ENCODE results near the gene ERMARD. TPM values are rescaled to one million over a fixed set of nuclear protein-coding genes. Genes with fewer than 3 reads are reported as not detected.
A peak's percentile ranks its signal among the peaks of the same experiment; 100 is the strongest.

Gene ERMARD
- total RNA-seq, 3 donors from 2014 or later, result 16.6 to 25.2 (median 23.1) TPM

GRCh38 chr6:169827290-169827717 lies 75.9 kb downstream of the ERMARD start:
- ATAC-seq, result no peak
- no peaks in the 10 kb centered on the region for H3K36me3 ChIP-seq (ENCODE audit: low read depth)

DNA sequence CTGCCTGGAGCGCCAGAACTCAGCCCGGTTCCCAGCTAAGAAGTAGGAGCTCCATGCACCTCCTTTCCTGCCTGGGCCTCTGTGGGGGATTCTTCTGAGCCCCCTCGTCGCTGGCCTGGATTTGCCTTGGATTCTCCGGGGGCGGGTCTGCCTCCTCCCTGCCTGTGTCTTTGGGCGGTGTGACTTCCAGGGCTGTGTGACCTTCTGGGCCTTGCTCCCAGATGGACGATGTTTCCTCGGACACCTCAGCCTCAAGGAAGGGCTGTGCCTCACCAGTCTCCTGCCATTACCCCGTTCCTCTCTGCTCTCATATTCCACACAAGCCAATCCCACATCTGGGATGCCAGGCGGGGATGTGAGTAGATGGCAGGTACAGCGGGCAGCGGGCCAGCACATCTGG lies 76.8 kb downstream of the ERMARD start:
- TF ChIP-seq, protein P1, sequence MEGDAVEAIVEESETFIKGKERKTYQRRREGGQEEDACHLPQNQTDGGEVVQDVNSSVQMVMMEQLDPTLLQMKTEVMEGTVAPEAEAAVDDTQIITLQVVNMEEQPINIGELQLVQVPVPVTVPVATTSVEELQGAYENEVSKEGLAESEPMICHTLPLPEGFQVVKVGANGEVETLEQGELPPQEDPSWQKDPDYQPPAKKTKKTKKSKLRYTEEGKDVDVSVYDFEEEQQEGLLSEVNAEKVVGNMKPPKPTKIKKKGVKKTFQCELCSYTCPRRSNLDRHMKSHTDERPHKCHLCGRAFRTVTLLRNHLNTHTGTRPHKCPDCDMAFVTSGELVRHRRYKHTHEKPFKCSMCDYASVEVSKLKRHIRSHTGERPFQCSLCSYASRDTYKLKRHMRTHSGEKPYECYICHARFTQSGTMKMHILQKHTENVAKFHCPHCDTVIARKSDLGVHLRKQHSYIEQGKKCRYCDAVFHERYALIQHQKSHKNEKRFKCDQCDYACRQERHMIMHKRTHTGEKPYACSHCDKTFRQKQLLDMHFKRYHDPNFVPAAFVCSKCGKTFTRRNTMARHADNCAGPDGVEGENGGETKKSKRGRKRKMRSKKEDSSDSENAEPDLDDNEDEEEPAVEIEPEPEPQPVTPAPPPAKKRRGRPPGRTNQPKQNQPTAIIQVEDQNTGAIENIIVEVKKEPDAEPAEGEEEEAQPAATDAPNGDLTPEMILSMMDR (IDR thresholded peaks at IDR 0.05), result no peak
- intact Hi-C loops (cut with DNase I, micrococcal nuclease), result no loop called here
- DNase-seq (no peak), ATAC-seq (no peak)
- Histone ChIP-seq H3K4me1 (ENCODE audit: low read depth) (peaks cover 6% of the 10 kb centered on the region), H3K36me3 (ENCODE audit: low read depth) (no peaks in the 10 kb centered on the region), H3K9me3 (no peaks in the 10 kb centered on the region), H3K4me3 (no peak overlapping the region)

More at GRCh38 chr6:169827290-169827717, 75.9 kb downstream of the ERMARD start:
- H3K9me3 ChIP-seq, result no peaks in the 10 kb centered on the region
- intact Hi-C loops (cut with DNase I, micrococcal nuclease), result no loop called here
- TF ChIP-seq, protein P1 (IDR thresholded peaks at IDR 0.05), result no peak
- no peak overlapping the region for H3K4me3 ChIP-seq
- no peak for DNase-seq
- peaks cover 6% of the 10 kb centered on the region for H3K4me1 ChIP-seq (ENCODE audit: low read depth)

DNA sequence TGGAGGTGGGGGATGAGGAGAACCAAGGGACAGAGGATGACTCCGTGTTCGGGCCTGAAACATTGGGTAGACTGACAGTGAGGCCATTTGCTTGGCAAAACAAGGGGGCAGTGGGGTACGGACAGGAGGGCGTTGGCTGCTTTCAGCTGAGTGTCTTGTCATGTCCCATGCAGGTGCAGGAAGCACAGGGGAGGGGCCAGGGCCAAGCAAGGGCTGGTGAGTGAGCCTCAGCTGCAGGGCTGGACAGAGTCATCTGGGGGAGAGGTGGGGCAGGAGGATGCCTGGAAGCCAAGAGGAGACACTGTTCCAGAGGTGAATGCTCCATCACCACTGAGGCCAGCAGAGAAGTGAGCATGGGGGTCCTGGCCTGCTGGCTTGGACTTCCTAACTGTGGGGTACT lies 78.4 kb downstream of the ERMARD start:
- no peak for ATAC-seq
- peaks cover 6% of the 10 kb centered on the region for H3K4me1 ChIP-seq (ENCODE audit: low read depth)
- intact Hi-C loops (cut with DNase I, micrococcal nuclease), result loop anchor here in 1 of 2 donors (5.0 kb wide), 1 partner anchor 703 kb away; no protein-coding TSS in a partner anchor

GRCh38 chr6:169830876-169831275 lies 79.5 kb downstream of the ERMARD start:
- peaks cover 6% of the 10 kb centered on the region for H3K4me1 ChIP-seq (ENCODE audit: low read depth)
- DNase-seq (no peak), ATAC-seq (peak; percentile 42)
- intact Hi-C loops (cut with DNase I, micrococcal nuclease), result loop anchor here in 1 of 2 donors (5.0 kb wide), 1 partner anchor 701 kb away; no protein-coding TSS in a partner anchor
- H3K36me3 ChIP-seq (ENCODE audit: low read depth), result no peaks in the 10 kb centered on the region
- H3K9me3 ChIP-seq, result no peaks in the 10 kb centered on the region
- TF ChIP-seq, protein P1 (IDR thresholded peaks at IDR 0.05), result no peak
- H3K4me3 ChIP-seq, result no peak overlapping the region

More for the DNA sequence above, 78.4 kb downstream of the ERMARD start:
- no peak for DNase-seq
- Histone ChIP-seq H3K9me3 (no peaks in the 10 kb centered on the region), H3K36me3 (ENCODE audit: low read depth) (no peaks in the 10 kb centered on the region), H3K4me3 (no peak overlapping the region)
- TF ChIP-seq, protein P1 (IDR thresholded peaks at IDR 0.05), result no peak

Other genes with a start within 250 kb of the ERMARD start
- gene WDR27, start 49.6 kb upstream of the ERMARD start, total RNA-seq, result 10 to 100 TPM; 30.9 to 60.5 (median 49.1) TPM
- gene C6orf120, start 49.5 kb upstream of the ERMARD start, total RNA-seq, result 10 to 100 TPM; 25.3 to 28.7 (median 27.5) TPM
- gene PHF10, start 27.1 kb upstream of the ERMARD start, total RNA-seq, result 10 to 100 TPM; 27.9 to 79.1 (median 29.8) TPM
- 1 to 10 TPM; 1.5 to 2.4 (median 2.3) TPM for gene DYNLT2, start 50 bp upstream of the ERMARD start, total RNA-seq